BE2C (cell line): ENCODE data around the gene ST6GALNAC2.

Experiments
- DNase-seq: peaks from one replicate; pipeline ENCODE4 v3.0.0-alpha.2; 2020
- H3K27me3 ChIP-seq: fragments of 250-450 bp; sonication (Bioruptor Pico); 2 replicates; pipeline ENCODE4 v1.5.1; 2020; ENCODE audit warnings: mild to moderate bottlenecking
- H3K36me3 ChIP-seq: fragments of 250-450 bp; sonication (Bioruptor Pico); 2 replicates; pipeline ENCODE4 v1.5.1; 2020; ENCODE audit warnings: mild to moderate bottlenecking
- H3K4me1 ChIP-seq: fragments of 250-450 bp; sonication (Bioruptor Pico); 2 replicates; pipeline ENCODE4 v1.5.1; 2020
- H3K4me3 ChIP-seq: 2 replicates; pipeline ENCODE4 v1.5.1; 2011; ENCODE audit warnings: low read depth, low read length
- H3K9me3 ChIP-seq: fragments of 250-450 bp; sonication (Bioruptor Pico); 2 replicates; pipeline ENCODE4 v1.5.1; 2020
- TF ChIP-seq, protein P1 (sequence below): IDR thresholded peaks from 2 replicates; pipeline ENCODE4 v1.5.1; 2012; ENCODE audit warnings: mild to moderate bottlenecking, low read depth, low read length

ST6GALNAC2 gene

DNA sequence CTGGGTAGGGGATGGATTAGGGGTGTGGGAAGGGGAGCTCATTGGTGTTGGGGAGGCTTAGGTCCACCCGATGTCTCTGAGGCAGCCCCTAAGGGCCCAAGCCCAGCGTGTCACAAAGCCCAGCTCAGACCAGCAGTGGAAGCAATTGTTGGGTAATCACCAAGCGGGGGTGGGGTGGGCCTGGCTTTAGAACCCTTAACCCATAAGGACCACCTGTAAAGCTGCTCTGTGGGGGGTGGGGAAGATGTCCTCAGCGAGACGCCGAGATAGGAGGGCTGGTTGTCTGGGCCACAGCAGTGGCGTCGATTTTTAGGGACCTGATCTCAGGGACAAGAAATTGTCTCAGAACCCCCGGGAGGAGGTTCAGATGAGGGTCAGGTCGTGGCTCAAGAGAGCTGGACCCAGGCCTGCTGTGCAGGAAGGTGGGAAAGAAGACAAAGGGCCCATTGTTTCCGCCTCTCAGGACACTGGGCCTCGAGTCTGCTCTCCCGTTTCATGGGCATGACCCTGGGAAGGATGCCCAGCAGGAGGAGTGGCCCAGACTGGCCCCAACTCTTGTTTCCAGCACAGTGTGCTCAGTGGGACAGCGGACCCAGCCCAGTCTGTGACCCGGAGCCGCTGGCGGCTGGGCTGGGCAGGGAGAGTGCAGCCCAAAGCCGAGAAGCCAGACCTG, 15.9 kb downstream of the ST6GALNAC2 start:
- H3K9me3 ChIP-seq, result no peaks in the 10 kb centered on the region
- H3K36me3 ChIP-seq, result peaks cover 28% of the 10 kb centered on the region
- peaks cover 5% of the 10 kb centered on the region for H3K4me1 ChIP-seq
- TF ChIP-seq, protein P1, sequence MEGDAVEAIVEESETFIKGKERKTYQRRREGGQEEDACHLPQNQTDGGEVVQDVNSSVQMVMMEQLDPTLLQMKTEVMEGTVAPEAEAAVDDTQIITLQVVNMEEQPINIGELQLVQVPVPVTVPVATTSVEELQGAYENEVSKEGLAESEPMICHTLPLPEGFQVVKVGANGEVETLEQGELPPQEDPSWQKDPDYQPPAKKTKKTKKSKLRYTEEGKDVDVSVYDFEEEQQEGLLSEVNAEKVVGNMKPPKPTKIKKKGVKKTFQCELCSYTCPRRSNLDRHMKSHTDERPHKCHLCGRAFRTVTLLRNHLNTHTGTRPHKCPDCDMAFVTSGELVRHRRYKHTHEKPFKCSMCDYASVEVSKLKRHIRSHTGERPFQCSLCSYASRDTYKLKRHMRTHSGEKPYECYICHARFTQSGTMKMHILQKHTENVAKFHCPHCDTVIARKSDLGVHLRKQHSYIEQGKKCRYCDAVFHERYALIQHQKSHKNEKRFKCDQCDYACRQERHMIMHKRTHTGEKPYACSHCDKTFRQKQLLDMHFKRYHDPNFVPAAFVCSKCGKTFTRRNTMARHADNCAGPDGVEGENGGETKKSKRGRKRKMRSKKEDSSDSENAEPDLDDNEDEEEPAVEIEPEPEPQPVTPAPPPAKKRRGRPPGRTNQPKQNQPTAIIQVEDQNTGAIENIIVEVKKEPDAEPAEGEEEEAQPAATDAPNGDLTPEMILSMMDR, result no peak
- no peak overlapping the region for H3K4me3 ChIP-seq
- no peak for DNase-seq
- H3K27me3 ChIP-seq, result 0 out of 2 replicates have a peak, but pooled peaks cover 3% of the 10 kb centered on the region

DNA sequence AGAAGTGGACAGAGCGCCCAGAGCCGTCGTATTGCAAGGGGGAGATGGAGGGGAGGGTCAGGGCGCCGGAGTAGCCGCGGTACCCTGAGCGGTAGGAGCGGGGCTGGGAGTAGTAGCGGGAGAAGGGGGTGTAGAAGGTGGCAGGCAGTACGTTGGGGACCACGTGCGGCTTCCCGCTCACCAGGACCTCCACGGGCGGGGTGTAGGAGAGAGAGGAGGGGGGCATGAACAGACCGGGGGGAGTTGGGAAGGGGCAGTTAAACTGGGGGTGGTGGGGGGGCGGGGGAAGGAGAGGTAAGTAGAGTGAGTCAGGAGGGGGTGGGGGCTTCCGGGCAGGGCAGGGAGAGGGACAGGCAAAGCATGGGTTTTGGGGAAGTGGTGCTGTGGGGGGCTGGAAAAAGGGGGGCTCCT, 16.8 kb downstream of the ST6GALNAC2 start:
- no peaks in the 10 kb centered on the region for H3K9me3 ChIP-seq
- peaks cover 28% of the 10 kb centered on the region for H3K36me3 ChIP-seq
- H3K27me3 ChIP-seq, result 0 out of 2 replicates have a peak, but pooled peaks cover 3% of the 10 kb centered on the region
- no peak overlapping the region for H3K4me3 ChIP-seq
- TF ChIP-seq, protein P1, result no peak
- DNase-seq, result no peak
- H3K4me1 ChIP-seq, result peaks cover 5% of the 10 kb centered on the region

DNA sequence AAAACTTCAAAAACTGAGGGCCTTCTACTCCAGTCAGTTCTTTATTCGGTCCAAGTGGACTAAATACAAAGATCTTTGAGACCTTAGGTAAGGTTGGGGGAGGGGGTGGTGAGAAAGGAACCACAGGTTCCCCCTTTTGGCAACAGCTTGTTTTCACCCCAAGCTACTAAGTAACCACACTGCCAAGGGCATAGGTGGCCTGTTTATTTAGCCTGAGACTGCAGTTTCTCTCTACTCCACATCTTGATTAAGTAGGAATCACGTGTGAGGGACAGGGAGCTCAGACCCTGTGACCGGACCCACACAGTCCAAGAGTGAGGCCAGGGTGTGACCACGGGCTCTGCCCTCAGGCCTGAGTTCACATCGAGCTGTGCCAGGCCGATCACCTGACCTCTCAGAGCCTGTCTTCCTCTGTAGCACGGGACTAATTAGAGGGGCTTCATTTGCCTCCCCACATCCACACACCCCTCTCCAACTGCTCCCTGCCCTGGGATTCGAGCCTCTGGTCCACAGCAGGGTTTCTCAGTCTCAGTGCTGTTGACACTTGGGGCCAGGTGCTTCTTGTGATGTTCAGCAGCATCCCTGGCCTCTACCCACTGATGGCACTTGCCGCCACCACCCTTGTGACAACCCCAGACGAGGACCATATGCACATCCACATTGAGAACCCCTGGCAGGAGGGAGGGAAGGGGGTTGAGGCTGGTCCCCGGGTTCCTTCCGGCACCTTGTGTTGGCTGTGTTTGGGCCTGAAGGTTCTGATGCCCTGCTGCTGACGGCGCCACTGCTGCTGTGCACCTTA, 17.8 kb downstream of the ST6GALNAC2 start:
- no peak for DNase-seq
- Histone ChIP-seq H3K27me3 (0 out of 2 replicates have a peak, but pooled peaks cover 3% of the 10 kb centered on the region), H3K9me3 (no peaks in the 10 kb centered on the region), H3K4me1 (peaks cover 6% of the 10 kb centered on the region), H3K36me3 (peaks cover 31% of the 10 kb centered on the region), H3K4me3 (no peak overlapping the region)
- TF ChIP-seq, protein P1, result no peak

DNA sequence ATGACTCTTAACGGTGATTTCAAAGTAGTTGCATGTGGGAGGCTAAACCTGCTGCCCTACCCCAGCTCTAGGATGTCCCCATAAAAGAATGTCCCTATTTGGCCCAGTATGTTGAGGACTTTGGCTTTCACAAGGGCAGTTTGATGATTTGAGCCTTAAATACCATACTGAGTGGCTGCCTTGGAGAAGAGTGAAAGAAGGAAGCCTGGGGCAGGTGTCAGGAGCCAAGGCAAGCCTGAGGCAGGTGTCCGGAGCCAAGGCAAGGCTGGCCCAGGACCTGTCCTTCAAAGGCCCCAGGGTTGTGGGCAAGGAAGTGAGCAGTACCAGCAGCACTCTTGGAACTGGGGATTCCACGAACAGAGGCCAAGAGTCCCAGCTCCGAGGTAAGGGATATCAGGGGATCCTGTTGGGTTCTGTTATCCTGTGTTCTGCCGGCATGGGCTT, 18.6 kb downstream of the ST6GALNAC2 start:
- peaks cover 9% of the 10 kb centered on the region for H3K4me1 ChIP-seq
- H3K36me3 ChIP-seq, result peaks cover 37% of the 10 kb centered on the region
- H3K27me3 ChIP-seq, result 0 out of 2 replicates have a peak, but pooled peaks cover 3% of the 10 kb centered on the region
- DNase-seq, result no peak
- no peak overlapping the region for H3K4me3 ChIP-seq
- TF ChIP-seq, protein P1, result no peak
- H3K9me3 ChIP-seq, result no peaks in the 10 kb centered on the region

DNA sequence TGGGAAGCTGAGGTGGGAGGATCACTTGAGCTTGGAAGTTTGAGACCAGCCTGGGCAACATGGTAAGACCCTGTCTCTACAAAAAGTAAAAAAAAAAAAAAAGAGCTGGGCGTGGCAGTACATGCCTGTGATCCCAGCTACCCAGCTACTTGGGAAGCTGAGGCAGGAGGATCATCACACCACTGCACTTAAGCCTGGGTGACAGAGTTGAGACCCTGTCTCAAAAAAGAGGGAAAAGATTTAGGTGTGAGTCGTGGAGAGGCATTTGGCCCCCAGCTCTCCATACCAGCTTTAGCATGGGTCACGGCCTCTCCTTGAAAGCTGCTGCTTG, 19.1 kb downstream of the ST6GALNAC2 start:
- Histone ChIP-seq H3K4me1 (peaks cover 9% of the 10 kb centered on the region), H3K27me3 (0 out of 2 replicates have a peak, but pooled peaks cover 3% of the 10 kb centered on the region), H3K9me3 (no peaks in the 10 kb centered on the region), H3K4me3 (no peak overlapping the region), H3K36me3 (peaks cover 41% of the 10 kb centered on the region)
- TF ChIP-seq, protein P1, result no peak
- DNase-seq, result no peak
